ENCODE results near the gene GLRB. TPM values are rescaled to one million over a fixed set of nuclear protein-coding genes. Genes with fewer than 3 reads are reported as not detected.
A peak's percentile ranks its signal among the peaks of the same experiment; 100 is the strongest.

The GLRB gene
- total and polyA plus RNA-seq, 9 of the 15 experiments (the other 6 are each of a cell fraction or from before 2014, with no cell fraction given) = not detected

DNA sequence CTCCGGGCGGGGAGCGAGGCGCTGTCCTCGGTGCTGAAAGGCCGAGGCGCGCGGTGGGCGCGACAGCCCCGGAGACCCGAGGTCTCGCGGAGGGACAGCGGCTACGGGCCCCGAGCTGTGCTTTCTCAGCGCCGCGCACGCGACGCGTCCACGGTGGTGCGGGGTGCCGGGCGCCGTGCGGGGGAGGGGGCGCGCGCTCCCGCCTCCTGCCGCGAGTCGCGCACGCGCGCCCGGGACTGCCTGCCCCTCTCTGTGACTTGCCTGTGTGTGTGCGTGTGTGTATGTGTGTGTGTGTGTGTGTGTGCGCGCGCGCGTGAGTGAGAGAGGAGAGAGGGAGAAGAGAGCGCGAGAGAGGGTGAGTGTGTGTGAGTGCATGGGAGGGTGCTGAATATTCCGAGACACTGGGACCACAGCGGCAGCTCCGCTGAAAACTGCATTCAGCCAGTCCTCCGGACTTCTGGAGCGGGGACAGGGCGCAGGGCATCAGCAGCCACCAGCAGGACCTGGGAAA is 144.5 kb downstream of the GLRB start, which contains the start of gene GRIA2:
Gene GRIA2, plus strand, starts transcription at position 358 of the 511 bp plus-strand sequence. CDS start 315 bp downstream, outside the sequence.
- in situ Hi-C loops (cut with MboI) (loop anchor here (25.0 kb wide), 1 partner anchor 742 kb away; no protein-coding TSS in a partner anchor), intact Hi-C loops (cut with micrococcal nuclease) (no loop called here)
- H3K79me2 ChIP-seq (ENCODE audit: control insufficient read depth, insufficient read depth, low read length) = no peaks in the 10 kb centered on the region
- DNase-seq (ENCODE audit: extremely low read depth in 1 of 4, low spot score in 3 of 4) (peak; percentile 4 to 14 (median 7)), ATAC-seq (peak; percentile 42; the same call in 1 of the 3 replicates), FAIRE-seq (no peak)
- no peaks in the 10 kb centered on the region for H3K36me3 ChIP-seq (ENCODE audit: control insufficient read depth, insufficient read depth, low read length)
- H2AFZ ChIP-seq (ENCODE audit: low read depth, low read length) = no peak within 1 kb of the TSS
- CTCF ChIA-PET (ENCODE audit: low intra/inter-chr PET ratio) = no interaction called here
- H3K27me3 ChIP-seq (ENCODE audit: control insufficient read depth in 2 of 2, insufficient read depth in 2 of 2, low read length in 2 of 2) = no peaks in the 10 kb centered on the region
- POLR2A ChIA-PET = no interaction called here
- H3K4me1 ChIP-seq (replicated peaks in 1 of 2; ENCODE audit: control insufficient read depth in 2 of 2, insufficient read depth in 2 of 2, low read length in 2 of 2) = no peaks in the 10 kb centered on the region
- no TSS peak for BruUV-seq (replicated peaks)
- H3K9me1 ChIP-seq (ENCODE audit: control insufficient read depth, insufficient read depth, low read length) = no peaks in the 10 kb centered on the region
- H3K9me3 ChIP-seq (replicated peaks; ENCODE audit: control insufficient read depth, insufficient read depth, low read depth, low read length) = no peaks in the 10 kb centered on the region
- H4K20me1 ChIP-seq (replicated peaks; ENCODE audit: control insufficient read depth, insufficient read depth, low read length) = no peaks in the 10 kb centered on the region
- no peak within 1 kb of the TSS for H3K9ac ChIP-seq (ENCODE audit: insufficient read depth in 1 of 2, low read depth in 2 of 2, low read length in 2 of 2)
- no peak within 1 kb of the TSS for H3K4me3 ChIP-seq
- WGBS (ENCODE audit: insufficient coverage, low coverage, missing lambda C conversion rate) = 20% methylated on average over 3 of the region's 57 CpGs
- no peak within 1 kb of the TSS for H3K27ac ChIP-seq (ENCODE audit: extremely low read depth, low read depth, low read length)
- no peak within 1 kb of the TSS for H3K4me2 ChIP-seq (ENCODE audit: insufficient read depth, low read length)
- TF ChIP-seq, protein P1, sequence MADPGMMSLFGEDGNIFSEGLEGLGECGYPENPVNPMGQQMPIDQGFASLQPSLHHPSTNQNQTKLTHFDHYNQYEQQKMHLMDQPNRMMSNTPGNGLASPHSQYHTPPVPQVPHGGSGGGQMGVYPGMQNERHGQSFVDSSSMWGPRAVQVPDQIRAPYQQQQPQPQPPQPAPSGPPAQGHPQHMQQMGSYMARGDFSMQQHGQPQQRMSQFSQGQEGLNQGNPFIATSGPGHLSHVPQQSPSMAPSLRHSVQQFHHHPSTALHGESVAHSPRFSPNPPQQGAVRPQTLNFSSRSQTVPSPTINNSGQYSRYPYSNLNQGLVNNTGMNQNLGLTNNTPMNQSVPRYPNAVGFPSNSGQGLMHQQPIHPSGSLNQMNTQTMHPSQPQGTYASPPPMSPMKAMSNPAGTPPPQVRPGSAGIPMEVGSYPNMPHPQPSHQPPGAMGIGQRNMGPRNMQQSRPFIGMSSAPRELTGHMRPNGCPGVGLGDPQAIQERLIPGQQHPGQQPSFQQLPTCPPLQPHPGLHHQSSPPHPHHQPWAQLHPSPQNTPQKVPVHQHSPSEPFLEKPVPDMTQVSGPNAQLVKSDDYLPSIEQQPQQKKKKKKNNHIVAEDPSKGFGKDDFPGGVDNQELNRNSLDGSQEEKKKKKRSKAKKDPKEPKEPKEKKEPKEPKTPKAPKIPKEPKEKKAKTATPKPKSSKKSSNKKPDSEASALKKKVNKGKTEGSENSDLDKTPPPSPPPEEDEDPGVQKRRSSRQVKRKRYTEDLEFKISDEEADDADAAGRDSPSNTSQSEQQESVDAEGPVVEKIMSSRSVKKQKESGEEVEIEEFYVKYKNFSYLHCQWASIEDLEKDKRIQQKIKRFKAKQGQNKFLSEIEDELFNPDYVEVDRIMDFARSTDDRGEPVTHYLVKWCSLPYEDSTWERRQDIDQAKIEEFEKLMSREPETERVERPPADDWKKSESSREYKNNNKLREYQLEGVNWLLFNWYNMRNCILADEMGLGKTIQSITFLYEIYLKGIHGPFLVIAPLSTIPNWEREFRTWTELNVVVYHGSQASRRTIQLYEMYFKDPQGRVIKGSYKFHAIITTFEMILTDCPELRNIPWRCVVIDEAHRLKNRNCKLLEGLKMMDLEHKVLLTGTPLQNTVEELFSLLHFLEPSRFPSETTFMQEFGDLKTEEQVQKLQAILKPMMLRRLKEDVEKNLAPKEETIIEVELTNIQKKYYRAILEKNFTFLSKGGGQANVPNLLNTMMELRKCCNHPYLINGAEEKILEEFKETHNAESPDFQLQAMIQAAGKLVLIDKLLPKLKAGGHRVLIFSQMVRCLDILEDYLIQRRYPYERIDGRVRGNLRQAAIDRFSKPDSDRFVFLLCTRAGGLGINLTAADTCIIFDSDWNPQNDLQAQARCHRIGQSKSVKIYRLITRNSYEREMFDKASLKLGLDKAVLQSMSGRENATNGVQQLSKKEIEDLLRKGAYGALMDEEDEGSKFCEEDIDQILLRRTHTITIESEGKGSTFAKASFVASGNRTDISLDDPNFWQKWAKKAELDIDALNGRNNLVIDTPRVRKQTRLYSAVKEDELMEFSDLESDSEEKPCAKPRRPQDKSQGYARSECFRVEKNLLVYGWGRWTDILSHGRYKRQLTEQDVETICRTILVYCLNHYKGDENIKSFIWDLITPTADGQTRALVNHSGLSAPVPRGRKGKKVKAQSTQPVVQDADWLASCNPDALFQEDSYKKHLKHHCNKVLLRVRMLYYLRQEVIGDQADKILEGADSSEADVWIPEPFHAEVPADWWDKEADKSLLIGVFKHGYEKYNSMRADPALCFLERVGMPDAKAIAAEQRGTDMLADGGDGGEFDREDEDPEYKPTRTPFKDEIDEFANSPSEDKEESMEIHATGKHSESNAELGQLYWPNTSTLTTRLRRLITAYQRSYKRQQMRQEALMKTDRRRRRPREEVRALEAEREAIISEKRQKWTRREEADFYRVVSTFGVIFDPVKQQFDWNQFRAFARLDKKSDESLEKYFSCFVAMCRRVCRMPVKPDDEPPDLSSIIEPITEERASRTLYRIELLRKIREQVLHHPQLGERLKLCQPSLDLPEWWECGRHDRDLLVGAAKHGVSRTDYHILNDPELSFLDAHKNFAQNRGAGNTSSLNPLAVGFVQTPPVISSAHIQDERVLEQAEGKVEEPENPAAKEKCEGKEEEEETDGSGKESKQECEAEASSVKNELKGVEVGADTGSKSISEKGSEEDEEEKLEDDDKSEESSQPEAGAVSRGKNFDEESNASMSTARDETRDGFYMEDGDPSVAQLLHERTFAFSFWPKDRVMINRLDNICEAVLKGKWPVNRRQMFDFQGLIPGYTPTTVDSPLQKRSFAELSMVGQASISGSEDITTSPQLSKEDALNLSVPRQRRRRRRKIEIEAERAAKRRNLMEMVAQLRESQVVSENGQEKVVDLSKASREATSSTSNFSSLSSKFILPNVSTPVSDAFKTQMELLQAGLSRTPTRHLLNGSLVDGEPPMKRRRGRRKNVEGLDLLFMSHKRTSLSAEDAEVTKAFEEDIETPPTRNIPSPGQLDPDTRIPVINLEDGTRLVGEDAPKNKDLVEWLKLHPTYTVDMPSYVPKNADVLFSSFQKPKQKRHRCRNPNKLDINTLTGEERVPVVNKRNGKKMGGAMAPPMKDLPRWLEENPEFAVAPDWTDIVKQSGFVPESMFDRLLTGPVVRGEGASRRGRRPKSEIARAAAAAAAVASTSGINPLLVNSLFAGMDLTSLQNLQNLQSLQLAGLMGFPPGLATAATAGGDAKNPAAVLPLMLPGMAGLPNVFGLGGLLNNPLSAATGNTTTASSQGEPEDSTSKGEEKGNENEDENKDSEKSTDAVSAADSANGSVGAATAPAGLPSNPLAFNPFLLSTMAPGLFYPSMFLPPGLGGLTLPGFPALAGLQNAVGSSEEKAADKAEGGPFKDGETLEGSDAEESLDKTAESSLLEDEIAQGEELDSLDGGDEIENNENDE (IDR thresholded peaks at IDR 0.05; ENCODE audit: low read depth, low read length) = no peak
- no peak for TF ChIP-seq HIVEP1 (CRISPR knock-in tag; IDR thresholded peaks at IDR 0.05)

Measured in K562 (cell line).